Measurements from ENCODE around the gene MYRIP.

DNA sequence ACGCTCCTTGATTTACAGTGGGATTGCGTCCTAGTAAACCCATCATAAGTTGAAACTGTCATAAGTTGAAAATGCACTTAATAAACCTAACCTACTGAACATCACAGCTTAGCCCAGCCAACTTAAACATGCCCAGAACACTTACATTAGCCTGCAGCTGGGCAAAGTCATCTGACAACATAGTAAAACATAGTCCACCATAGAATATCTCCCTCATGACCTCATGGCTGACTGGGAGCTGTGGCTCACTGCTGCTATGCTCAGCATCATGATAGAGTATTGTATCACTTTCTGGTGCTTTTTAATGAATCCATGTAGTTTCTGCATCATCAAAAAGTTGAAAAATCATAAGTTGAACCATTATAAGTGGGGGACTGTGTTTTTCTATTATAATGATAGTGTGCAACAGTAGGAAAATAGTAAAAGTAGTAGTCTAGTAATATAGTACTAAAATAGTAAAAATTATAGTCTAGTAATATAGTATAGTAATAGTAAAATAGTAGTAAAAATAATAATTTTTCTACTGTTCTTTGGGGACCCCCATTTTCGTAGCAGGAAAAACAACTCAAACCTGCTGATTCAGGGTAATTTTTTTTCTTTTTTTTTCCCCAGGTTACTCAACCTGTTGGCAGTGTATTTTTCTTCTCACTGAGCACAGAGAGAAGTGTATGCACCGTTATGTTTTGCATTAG lies 233.5 kb downstream of the MYRIP start:
- TF ChIP-seq ZNF416 (CRISPR knock-in tag; IDR thresholded peaks at IDR 0.05) (no peak), FOXK1 (CRISPR knock-in tag; IDR thresholded peaks at IDR 0.05) (no peak), FOXJ3 (CRISPR knock-in tag; IDR thresholded peaks at IDR 0.05; ENCODE audit: borderline replicate concordance) (no peak), KAT7 (CRISPR knock-in tag; IDR thresholded peaks at IDR 0.05; ENCODE audit: borderline replicate concordance) (no peak), CREM (CRISPR knock-in tag; IDR thresholded peaks at IDR 0.05) (no peak), TP53 (CRISPR knock-in tag; IDR thresholded peaks at IDR 0.05) (no peak), NFYB (CRISPR knock-in tag; conservative IDR thresholded peaks at IDR 0.05; ENCODE audit: low read depth) (no peak)
- TF ChIP-seq, protein P1, sequence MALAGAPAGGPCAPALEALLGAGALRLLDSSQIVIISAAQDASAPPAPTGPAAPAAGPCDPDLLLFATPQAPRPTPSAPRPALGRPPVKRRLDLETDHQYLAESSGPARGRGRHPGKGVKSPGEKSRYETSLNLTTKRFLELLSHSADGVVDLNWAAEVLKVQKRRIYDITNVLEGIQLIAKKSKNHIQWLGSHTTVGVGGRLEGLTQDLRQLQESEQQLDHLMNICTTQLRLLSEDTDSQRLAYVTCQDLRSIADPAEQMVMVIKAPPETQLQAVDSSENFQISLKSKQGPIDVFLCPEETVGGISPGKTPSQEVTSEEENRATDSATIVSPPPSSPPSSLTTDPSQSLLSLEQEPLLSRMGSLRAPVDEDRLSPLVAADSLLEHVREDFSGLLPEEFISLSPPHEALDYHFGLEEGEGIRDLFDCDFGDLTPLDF (CRISPR knock-in tag; IDR thresholded peaks at IDR 0.05): no peak
- TF ChIP-seq, protein P2, sequence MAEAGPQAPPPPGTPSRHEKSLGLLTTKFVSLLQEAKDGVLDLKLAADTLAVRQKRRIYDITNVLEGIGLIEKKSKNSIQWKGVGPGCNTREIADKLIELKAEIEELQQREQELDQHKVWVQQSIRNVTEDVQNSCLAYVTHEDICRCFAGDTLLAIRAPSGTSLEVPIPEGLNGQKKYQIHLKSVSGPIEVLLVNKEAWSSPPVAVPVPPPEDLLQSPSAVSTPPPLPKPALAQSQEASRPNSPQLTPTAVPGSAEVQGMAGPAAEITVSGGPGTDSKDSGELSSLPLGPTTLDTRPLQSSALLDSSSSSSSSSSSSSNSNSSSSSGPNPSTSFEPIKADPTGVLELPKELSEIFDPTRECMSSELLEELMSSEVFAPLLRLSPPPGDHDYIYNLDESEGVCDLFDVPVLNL (CRISPR knock-in tag; IDR thresholded peaks at IDR 0.05; ENCODE audit: borderline replicate concordance, low read depth): no peak
- TF ChIP-seq, protein P3, sequence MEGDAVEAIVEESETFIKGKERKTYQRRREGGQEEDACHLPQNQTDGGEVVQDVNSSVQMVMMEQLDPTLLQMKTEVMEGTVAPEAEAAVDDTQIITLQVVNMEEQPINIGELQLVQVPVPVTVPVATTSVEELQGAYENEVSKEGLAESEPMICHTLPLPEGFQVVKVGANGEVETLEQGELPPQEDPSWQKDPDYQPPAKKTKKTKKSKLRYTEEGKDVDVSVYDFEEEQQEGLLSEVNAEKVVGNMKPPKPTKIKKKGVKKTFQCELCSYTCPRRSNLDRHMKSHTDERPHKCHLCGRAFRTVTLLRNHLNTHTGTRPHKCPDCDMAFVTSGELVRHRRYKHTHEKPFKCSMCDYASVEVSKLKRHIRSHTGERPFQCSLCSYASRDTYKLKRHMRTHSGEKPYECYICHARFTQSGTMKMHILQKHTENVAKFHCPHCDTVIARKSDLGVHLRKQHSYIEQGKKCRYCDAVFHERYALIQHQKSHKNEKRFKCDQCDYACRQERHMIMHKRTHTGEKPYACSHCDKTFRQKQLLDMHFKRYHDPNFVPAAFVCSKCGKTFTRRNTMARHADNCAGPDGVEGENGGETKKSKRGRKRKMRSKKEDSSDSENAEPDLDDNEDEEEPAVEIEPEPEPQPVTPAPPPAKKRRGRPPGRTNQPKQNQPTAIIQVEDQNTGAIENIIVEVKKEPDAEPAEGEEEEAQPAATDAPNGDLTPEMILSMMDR (IDR thresholded peaks at IDR 0.05): no peak
